HG02642 (cell line): ENCODE data around the gene KRT82.

ENCODE experiments used
- ATAC-seq: cut with Tn5 transposase; IDR thresholded peaks from one replicate; pipeline ENCODE4 v1.9.1; 2021; ENCODE audit warnings: mild to moderate bottlenecking; ENCODE audit not compliant: unreplicated experiment, poor library complexity

Gene KRT82

DNA sequence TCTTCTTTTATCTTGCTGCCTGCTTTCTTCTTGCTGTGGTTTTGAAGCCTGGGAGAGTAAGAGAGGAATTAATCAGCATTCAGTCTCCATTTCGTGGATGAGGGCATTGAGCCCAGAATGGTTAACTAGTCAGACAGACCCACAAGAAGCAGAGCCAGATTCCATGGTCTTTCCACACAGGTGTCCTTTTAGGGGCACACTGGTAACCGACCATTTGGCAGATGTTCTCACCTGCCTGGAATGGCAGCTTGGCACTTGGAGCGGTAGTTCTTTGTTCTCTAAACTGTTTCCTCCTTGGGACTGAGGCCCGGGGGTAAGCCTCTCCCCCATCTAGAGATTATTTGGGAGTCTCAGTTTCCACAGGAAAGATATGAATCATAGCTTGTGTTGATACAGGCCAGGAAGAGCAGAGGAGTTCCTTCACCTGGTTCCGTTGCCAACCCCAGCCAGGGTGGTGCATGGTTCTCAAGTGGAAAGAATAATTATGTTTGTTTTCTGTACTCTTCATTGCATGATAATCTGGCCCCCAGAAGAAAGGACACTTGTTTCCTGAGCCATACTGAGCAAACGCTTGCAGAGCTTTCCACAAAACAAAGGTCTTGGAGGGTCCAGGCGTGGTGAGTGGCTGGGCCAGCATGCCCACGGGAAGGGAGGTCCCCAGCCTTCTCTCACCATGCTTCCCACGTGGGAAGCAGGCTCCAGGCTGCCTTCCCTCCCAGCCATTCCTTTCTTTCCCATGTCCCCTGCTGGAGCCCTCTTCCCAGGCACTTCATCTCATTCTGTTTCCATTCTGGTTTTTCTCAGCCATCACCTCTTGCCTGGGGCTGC, 30.1 kb upstream of the KRT82 start:
- no peak for ATAC-seq

DNA sequence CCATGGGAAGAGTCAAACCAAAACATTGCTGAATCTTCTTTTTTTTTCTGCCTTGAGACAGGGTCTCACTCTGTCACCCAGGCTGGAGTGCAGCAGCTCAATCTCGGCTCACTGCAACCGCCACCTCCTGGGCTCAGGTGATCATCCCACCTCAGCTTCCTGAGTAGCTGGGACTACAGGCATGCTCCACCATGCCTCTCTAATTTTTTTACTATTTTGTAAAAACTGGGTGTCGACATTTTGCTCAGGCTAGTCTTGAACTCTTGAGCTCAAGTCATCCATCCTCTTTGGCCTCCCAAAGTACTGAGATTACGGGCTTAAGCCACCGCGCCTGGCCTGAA, 29.5 kb upstream of the KRT82 start:
- ATAC-seq, result no peak

DNA sequence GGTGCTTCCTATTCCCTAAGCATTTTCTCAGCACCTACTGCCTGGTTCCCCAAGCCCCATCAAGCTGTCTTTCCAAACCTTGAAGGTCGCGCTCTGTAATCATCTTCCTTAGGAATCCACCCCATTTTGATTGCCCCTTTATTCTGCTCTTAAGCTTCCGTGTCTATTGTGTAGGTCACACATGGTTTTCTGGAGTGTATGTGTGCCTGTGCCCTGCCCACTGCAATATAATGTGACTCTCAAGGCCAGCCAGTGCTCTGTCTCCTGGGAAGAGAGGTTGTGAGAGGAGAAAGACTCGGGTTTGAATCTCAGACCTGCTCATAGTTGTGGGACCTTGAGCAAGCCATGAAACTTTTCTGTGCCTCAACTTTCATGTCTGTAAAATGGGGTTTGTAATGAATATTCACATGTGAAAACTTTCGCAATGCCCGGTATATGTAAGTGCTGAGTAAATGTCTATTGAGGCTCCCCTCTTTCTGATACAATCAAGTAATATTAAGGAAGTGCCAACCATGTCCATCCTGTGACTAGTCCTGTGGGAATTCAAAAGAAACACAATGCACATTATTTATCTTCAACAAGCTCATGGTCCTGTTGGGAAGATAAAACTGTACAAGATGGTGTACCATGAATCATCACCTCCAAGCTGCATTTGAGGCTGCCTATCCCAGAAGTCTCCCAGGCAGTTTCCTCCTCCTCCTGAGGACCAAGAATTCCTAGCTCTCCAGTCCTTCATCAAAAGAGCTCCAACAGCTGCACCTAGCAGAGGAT, 28.8 kb upstream of the KRT82 start:
- no peak for ATAC-seq

DNA sequence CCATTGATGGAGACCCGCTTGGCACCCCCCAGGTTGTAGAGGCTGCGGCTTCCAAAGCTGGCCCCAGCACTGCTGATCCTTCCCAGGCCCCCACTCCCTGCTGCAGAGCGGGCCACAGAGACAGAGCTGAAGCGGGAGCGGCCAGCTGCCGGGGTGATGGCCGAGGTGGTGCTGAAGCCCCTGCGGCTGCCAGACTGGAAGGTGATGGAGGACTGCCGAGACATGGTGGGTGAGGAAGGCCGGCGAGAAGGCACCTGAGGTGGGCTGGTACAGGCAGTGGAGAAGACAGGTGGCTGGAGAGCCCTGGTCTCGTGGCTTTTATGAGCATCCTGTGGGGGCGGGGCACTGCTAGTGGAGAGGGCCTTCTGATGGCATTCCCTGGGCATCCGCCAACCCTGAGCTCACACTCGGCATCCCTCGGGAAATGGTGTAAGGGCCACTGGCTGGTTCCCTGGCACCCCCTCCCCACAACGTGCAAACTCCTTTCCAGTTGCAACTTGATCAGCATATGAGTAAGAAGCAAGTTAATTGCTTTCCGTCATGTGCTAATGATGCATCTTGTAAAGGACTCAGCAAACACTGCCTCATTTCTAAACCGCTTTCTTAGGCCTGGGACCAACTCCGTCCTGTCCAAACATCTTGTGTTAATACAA, 28.1 kb upstream of the KRT82 start, which contains the start of gene KRT75:
TSS of gene KRT75 (minus strand) at position 291 of the 653 bp plus-strand sequence. CDS start at position 224, 67 bp downstream.
- ATAC-seq, result no peak

DNA sequence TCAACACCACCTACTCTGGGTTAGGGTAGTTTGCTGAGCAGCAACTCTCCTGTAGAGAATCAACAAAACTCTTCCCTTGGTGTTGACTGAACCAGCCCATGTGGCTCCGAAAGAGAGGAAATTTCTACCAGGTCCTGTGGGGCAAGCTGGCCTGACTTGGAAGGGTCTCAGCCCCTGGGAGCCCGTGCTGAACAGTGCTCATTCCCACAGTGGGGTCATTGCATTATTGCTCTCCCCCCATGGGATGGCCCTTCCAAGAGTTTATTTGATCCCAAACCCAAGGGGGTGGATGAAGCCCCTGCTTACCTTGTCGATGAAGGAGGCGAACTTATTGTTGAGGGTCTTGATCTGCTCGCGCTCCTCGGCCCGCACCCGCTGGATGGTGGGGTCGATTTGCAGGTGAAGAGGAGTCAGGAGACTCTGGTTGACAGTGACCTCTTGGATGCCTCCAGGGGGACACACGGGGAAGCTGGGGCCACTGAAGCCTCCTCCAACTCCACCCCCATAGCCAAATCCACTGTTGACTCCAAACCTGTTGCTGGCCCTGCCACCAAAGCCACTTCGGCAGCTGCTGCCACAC, 27.5 kb upstream of the KRT82 start:
- ATAC-seq, result no peak

DNA sequence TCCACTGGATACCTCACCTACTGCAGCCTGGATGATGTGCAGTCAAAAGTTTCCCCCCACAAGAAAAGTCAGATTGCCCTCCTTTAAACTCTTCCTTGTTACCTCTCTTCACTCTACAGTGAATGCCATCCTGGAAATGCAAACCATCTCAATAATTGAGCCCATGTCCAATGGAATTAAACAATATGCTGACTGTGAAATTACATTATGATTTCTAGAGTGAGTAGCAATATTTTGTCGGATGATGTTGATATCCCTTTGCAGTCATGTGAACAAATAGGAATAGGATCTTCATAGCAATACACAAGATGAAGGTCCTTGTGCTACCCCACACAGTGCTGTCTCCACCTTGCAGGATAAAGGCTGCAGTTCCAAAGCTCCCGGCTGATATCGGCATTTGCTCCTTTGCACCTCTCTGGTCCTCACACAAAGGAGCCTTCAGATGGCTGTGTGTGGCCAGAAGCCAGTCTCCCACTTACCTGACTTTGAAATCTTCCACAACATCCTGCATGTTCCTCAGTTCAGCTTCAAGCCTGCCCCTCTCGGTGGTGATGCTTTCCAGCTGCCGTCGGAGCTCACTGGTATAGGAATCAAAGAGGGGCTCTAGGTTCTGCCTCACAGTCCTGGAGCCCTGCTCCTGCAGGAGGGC, 26.5 kb upstream of the KRT82 start:
- no peak for ATAC-seq

DNA sequence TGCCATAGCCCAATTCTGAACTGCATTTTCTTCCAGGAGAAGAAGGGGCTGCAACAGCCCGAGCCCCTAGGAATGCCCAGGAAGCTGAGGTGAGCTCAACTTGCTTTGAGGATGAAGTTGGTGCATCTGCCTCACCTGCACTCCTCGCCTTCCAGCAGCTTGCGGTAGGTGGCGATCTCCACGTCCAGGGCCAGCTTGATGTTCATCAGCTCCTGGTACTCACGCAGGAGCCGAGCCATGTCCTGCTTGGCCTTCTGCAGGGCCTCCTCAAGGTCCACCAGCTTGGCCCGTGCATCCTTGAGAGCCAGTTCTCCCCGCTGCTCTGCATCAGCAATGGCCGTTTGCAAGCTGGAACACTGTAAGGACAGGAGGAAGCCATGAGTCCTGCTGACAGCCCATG, 22.0 kb upstream of the KRT82 start:
- no peak for ATAC-seq

DNA sequence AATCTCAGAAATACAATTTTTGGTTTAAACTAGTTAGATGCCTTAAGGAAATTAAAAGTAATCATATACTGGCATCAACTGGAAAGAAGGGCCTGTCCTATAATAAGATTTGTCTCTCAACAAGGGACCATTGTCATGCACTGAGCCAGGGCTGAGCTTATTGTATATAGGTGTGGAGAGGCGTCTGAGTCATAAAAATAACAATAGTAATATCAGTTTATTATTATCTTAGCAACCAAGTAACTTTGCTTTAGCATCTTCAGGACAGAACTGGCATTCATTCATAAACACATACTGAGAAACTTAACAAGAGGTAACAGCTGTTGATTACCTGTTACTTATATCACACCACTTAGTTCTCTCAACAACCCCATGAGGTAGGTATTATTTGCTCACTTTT, 20.9 kb upstream of the KRT82 start:
- ATAC-seq, result no peak

DNA sequence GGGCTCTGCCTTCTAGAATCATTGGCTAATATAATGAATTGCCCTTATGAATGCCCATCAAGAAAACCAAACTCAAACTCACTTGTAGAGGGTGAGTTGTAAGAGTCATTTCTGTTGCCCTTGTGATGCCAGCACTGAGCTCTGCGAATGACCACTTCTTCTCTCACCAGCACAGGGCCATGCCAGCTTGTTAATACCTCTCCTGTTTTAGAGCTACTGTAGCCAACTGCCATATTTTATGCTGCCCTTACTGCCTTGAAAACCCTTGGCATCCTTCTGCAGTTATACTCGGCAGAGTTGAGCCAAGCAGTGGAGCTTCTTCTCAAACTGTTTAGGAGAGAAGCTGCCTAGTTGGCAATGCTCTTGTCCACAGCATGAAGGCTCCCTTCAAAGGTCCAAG, 19.9 kb upstream of the KRT82 start:
- no peak for ATAC-seq

DNA sequence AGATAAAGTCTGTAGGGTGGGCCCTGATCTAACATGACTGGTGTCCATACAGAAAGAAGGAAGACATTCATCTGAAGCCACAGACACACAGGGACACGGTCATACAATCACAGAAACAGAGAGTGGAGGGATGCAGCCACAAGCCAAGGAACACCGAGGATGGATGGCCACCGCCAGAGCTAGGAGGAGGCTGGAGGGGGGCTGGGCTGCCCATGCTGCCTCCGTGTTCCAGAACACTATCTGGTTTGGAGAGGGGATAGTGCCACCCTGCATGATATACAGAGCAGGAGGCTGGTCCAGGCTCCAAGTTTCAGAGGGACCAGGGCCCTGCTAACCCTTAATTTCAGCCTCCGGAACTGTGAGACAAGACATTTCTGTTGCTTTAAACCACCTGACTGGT, 19.3 kb upstream of the KRT82 start:
- no peak for ATAC-seq

DNA sequence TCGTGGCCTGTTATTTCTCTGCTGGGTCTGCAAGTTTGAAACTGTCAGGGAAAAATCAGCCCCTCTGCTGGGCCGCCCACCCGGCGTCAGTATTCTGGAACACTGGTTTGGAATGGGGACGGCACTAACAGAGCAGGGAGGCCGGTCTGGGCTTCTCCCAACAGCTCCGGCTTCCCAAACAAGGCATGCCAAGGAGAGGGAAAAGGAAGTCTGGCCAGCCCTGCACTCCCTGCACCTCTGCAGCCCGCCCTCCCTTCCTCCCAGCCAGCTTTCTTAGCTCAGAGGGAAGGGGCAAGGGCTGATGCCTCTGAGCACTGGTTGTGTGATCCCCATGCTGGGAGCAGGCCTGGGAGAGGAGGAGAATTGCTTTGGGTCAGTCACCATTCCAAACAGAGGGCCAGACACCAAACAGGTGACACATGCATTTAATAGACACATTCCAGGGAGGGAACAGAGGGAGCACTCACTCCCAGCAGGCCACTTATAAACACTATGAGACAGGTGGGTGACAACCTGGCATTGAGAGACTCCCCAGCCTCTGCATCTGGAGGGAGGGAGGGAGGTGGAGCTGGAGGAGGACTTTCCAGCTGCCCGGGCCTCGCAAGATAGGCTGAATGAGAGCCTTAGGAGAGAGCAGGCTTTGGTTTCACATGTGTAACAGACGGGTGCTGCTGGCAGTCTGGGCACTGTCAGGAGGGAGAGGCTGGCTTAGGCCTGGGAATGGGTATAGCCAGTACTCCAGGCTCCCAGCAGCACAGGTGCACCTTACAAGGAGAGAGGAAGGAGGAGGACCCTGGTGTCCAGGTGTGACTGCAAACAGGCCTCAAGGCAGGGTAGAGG, 17.7 kb upstream of the KRT82 start:
- no peak for ATAC-seq

DNA sequence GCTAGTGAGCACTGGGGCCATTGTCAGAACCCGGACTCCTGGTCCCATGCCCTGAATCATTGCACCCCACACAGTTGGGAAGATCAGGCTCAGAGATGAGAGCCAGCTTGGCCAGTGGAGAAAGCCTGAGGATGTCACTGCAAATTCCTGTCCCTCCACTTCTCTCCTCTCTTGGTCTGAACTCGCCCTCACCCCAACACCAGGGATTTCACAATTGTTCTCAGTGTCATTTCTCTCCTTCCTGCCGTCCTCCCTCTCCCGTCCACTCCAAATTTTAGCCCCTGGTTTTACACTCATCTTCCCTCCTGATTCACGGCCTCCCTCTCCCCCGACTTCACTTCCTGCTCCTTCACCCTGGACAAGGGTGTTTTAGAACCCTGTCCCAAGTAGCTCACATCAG, 16.9 kb upstream of the KRT82 start:
- ATAC-seq, result no peak

DNA sequence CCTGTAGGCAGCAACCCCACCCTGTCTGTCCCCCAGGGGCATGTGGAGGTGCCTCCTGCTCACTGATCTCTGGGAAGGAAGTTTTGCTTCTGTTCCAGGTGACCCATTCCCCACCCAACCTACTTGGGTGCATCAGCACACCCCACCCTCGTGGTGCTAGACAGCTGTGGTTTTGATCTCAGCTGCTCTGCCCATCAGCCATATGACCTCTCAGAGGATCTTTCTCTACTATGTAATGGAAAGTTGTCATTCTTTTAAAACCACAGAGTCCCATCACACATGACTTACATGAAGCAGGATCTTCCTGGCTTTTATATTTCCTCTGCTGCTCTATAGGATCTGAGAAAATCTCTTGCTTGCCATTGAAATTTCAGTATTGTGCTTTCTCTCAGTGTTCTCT, 13.5 kb upstream of the KRT82 start:
- ATAC-seq, result no peak

DNA sequence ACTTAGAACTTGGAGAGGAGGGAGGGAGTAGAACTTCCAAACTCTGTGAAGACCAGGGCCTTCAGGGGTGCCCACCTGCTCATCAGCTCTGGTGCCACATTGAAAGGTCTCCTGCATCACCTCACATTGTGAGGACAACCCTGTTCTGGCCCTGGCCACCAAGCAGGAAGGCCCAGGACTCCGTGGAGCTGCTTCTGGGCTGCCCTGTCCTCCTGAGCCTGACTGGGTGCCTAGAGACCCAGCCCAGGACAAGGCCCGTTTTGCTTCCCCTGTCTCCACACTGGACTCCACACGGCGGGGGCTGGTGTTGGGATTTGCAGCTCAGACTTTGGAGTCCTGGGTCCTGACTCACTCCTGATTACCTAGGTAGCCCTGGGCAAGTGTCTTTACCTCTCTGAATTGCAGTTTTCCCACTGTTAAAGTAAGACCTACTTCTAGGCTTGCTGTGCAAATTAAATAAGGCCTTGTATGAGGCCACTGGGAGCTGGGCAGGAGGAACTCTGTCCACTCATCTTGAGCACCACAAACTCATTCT, 12.5 kb upstream of the KRT82 start:
- no peak for ATAC-seq

DNA sequence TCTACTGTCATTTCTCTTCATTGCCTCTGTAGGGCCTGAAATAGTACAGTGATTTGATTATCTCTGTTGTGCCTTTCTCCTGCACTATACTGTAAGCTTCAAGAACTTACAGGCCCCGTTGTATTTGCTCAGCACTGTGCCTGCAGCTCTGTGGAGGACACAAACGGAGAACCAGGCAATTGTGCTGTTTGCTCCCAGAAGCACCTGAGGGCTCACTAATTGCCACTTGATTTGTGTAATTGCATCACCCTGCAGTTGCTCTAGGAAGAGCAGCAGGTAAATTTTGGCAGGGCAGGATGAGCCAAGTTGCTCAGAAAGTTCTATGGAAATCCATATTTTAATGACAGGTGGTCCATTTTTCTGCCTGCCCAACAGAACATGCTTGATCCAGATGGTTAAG, 11.6 kb upstream of the KRT82 start:
- no peak for ATAC-seq

DNA sequence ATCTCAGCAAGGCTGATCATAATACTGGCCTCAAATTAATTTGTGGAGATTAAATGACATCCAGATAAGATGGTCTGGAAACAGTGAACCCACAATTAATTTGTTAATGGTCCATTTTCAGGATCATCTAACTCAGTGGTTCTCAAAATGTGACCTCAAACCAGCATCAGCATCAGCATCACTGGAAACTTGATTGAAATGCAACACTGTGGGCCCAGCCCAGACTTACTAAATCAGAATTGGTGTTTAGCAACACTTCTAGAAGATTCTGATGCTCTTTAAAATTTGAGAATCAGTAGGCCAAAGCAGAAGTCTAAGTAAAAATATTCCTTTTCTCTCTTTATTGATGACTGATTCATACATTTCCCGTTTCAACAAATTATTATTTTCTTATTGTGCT, 10.7 kb upstream of the KRT82 start:
- no peak for ATAC-seq

DNA sequence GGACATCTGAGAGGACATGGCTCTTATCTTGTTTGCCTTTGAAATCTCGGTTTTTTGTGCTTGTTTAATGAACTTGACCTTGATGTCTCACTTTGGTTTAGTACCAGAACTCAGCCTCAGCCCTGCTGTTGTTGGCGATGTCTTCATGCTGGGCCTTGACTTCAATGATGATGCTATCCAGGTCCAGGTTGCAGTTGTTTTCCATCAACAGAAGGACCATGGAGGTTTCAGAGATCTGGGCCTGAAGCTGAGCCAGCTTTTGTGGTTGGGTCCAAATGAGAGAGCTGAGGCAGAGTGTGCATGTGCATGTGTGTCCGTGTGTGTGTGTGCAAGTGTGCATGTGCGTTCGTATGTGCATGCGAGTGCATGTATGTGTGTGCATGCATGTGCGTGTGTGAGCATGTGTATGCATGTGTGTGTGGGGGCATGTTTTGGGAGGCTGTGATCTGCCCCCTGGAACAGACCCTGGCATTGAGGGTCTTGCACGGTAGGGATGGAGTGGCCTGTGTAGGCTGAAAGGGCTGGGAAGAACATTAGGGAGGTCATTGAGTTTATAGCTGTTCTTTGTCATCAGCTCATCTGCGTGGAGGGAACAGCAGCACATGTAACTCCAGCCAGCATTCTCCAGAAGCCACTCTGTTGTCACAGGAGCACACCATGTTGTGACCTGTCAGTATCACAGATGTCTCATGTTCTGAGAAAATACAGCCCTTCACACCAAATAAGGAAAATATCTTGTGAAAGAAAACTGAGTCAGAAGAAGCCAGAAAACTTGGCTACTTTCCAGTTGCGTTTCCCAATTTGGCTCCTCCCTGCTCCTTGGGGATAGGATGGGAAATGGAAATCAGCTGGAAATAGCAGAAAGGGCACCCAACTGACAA, 10.0 kb upstream of the KRT82 start:
- ATAC-seq, result no peak

DNA sequence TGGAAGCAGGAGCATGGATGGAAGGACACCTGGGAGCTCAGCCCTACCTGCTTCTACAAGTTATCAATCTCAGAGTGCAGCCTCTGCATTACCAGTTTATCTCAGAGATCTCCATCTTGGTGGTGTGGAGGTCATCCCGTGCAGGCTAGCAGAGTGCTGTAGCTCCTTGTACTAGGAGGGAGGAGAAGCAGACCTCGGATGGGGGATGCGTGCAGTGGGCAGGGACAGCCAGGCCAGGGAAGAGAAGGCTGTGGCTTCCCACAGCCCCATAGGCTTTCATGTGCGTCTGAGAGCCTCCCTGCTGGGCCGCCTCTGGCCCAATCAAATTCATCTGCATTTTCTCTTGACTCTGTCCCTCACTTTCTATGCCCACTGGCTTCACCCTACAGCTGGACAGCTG, 8.8 kb upstream of the KRT82 start:
- no peak for ATAC-seq
